ENCODE measurements around the gene STAT2. TPM values are rescaled to one million over a fixed set of nuclear protein-coding genes. Genes with fewer than 3 reads are reported as not detected.

The STAT2 gene
- total and polyA plus RNA-seq, 2 of the 13 experiments (the other 11 are each of a cell fraction or from before 2014, with no cell fraction given), result 43.5 to 84.6 TPM

DNA sequence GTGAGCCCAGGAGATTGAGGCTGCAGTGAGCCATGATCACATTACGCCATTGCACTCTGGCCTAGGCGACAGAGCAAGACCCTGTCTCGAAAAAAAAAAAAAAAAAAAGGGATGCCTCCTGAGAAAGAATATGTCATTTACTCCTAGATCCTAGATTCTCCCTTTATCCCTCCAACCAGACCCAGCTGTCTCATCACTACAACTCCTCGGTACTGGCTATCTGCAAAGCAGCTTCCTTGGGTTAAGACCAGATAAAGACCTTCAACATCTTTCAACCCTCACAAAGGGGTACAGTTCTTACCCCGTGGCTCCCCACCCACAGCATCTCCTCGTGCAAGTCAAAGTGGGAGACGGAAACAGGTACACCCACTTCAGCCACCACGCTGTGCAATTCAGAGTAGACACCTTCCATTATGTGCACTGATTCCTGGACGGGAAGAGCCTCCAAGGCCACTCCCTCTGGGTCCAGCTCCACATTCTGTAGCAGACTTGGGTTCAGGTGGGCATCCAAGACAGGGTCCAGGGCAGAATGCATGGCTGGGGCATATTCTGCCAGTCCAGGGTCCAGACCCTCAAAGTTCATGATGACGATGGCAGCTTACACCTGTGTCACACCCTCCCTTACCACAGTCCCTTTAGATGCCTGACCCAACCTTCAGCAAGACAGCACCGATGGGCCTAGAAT, 27.3 kb downstream of the STAT2 start (continued):
- TF ChIP-seq EP300 (IDR thresholded peaks at IDR 0.05; ENCODE audit: low read depth in 2 of 2, low read length in 2 of 2), result no peak
- no peak for TF ChIP-seq EP300 (CRISPR knock-in tag; IDR thresholded peaks at IDR 0.05; ENCODE audit: borderline replicate concordance)
- TF ChIP-seq, protein P1, sequence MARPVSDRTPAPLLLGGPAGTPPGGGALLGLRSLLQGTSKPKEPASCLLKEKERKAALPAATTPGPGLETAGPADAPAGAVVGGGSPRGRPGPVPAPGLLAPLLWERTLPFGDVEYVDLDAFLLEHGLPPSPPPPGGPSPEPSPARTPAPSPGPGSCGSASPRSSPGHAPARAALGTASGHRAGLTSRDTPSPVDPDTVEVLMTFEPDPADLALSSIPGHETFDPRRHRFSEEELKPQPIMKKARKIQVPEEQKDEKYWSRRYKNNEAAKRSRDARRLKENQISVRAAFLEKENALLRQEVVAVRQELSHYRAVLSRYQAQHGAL (CRISPR knock-in tag; IDR thresholded peaks at IDR 0.05; ENCODE audit: not compliant biosample characterization), result no peak
- no peak for TF ChIP-seq SRSF1 (optimal IDR thresholded peaks at IDR 0.05; ENCODE audit: low read depth, low read length)
- TF ChIP-seq DNMT1 (CRISPR knock-in tag; IDR thresholded peaks at IDR 0.05), result no peak
- peak; percentile 67; the same call in 1 of the 2 replicates for TF ChIP-seq ZBTB38 (CRISPR knock-in tag; IDR thresholded peaks at IDR 0.05)
- no peak for TF ChIP-seq ZNF782 (CRISPR knock-in tag; IDR thresholded peaks at IDR 0.05; ENCODE audit: borderline replicate concordance)
- no peak for TF ChIP-seq PHF21A (CRISPR knock-in tag; IDR thresholded peaks at IDR 0.05)

DNA sequence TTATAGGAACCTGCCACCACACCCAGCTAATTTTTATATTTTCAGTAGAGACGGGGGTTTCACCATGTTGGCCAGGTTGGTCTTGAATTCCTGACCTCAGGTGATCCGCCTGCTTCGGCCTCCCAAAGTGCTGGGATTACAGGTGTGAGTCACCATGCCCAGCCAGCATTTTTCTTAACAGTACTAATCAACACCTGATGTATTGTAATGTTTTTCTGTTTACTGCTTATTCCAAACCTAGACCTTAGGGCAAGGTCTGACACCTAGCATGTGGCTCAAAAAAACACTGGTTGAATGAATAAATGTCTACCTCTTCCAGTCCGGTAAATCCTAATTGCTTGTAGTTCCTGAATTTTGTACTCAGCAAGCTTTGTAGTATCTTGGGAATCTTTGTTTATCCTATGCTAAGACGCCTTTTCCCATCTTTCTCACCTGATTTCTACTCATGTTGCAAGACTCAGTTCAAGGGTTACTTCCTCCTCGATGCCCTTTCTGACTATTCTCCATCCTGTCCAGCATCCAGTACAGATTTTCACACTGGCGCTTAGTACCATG, 28.9 kb downstream of the STAT2 start:
- H3K36me3 ChIP-seq (replicated peaks in 1 of 2; ENCODE audit: control insufficient read depth in 1 of 2, insufficient read depth in 2 of 2, low read length in 2 of 2), result peaks cover 11 to 23% of the 10 kb centered on the region in 2 experiments; a peak in 4 of 5 replicates
- no peak for DNase-seq (ENCODE audit: low spot score)
- ChIA-PET CTCF (ENCODE audit: low intra/inter-chr PET ratio, low total read pairs) (no interaction called here), POLR2A (interaction anchor here (1.8 kb wide), 1 partner anchor 15 kb away, joined by 7 read pairs; the partner anchor contains the start of gene CNPY2)
- TF ChIP-seq, protein P2, sequence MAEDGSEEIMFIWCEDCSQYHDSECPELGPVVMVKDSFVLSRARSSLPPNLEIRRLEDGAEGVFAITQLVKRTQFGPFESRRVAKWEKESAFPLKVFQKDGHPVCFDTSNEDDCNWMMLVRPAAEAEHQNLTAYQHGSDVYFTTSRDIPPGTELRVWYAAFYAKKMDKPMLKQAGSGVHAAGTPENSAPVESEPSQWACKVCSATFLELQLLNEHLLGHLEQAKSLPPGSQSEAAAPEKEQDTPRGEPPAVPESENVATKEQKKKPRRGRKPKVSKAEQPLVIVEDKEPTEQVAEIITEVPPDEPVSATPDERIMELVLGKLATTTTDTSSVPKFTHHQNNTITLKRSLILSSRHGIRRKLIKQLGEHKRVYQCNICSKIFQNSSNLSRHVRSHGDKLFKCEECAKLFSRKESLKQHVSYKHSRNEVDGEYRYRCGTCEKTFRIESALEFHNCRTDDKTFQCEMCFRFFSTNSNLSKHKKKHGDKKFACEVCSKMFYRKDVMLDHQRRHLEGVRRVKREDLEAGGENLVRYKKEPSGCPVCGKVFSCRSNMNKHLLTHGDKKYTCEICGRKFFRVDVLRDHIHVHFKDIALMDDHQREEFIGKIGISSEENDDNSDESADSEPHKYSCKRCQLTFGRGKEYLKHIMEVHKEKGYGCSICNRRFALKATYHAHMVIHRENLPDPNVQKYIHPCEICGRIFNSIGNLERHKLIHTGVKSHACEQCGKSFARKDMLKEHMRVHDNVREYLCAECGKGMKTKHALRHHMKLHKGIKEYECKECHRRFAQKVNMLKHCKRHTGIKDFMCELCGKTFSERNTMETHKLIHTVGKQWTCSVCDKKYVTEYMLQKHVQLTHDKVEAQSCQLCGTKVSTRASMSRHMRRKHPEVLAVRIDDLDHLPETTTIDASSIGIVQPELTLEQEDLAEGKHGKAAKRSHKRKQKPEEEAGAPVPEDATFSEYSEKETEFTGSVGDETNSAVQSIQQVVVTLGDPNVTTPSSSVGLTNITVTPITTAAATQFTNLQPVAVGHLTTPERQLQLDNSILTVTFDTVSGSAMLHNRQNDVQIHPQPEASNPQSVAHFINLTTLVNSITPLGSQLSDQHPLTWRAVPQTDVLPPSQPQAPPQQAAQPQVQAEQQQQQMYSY (CRISPR knock-in tag; IDR thresholded peaks at IDR 0.05), result peak; percentile 44; the same call in 1 of the 2 replicates
- no peak for TF ChIP-seq MZF1 (CRISPR knock-in tag; IDR thresholded peaks at IDR 0.05; ENCODE audit: borderline replicate concordance)
- H3K79me2 ChIP-seq (ENCODE audit: insufficient read depth, low read length), result no peaks in the 10 kb centered on the region
- no peak overlapping the region for H3K9ac ChIP-seq (ENCODE audit: insufficient read depth, low read depth, low read length)
- no peak overlapping the region for H2AFZ ChIP-seq (ENCODE audit: low read length)
- no TSS peak for BruUV-seq (replicated peaks)
- no peaks in the 10 kb centered on the region for H3K9me3 ChIP-seq (ENCODE audit: low read length)
- no peaks in the 10 kb centered on the region; a peak in 1 of 5 replicates for H3K27me3 ChIP-seq (ENCODE audit: control insufficient read depth in 1 of 2, insufficient read depth in 2 of 2, low read length in 2 of 2)
- peaks cover 33% of the 10 kb centered on the region for H3K4me1 ChIP-seq (ENCODE audit: insufficient read depth, low read length)
- H3K27ac ChIP-seq (ENCODE audit: extremely low read length, insufficient read depth, low read length), result no peak overlapping the region
- intact Hi-C loops (cut with micrococcal nuclease; ENCODE audit: unreplicated experiment), result no loop called here
- FAIRE-seq, result no peak
- no peaks in the 10 kb centered on the region for H4K20me1 ChIP-seq (ENCODE audit: insufficient read depth, low read length)
- H3K4me2 ChIP-seq (ENCODE audit: low read depth, low read length), result no peak overlapping the region
- ATAC-seq, result no peak
- in situ Hi-C loops (cut with HindIII; ENCODE audit: extremely low pct_ligation_motif_present, low pct_unique_long_range_greater_than_20kb), result no loop called here
- H3K4me3 ChIP-seq (replicated peaks in 1 of 3; ENCODE audit: insufficient read depth in 1 of 3, low read depth in 2 of 3, low read length in 3 of 3), result no peak overlapping the region; a peak in 1 of 6 replicates
- WGBS (ENCODE audit: low lambda C conversion rate), result 86% methylated on average over 6 of the region's 7 CpGs
